ENCODE data around the gene TLE3.

GRCh38 chr15:70113304-70113700 is 15.6 kb upstream of the TLE3 start:
- TF ChIP-seq CTCF (IDR thresholded peaks at IDR 0.05) (no peak), POLR2A (IDR thresholded peaks at IDR 0.05) (no peak), EP300 (IDR thresholded peaks at IDR 0.05) (no peak)
